Coronary artery (tissue), 2 donors: ENCODE results near the gene TMPRSS13.

ENCODE experiments used
- DNase-seq: peaks from one replicate; pipeline ENCODE4 v3.0.0-alpha.2; 2017; ENCODE audit warnings: low spot score
- H3K27ac ChIP-seq, 2 donors: fragments of 200-600 bp; sonication (generic); one replicate each; pipeline ENCODE4 v1.5.1; 2016 to 2019
- H3K4me3 ChIP-seq: fragments of 200-600 bp; sonication (generic); 2 replicates; pipeline ENCODE4 v1.5.1; 2016; ENCODE audit warnings: mild to moderate bottlenecking, moderate library complexity
- TF ChIP-seq, protein P1 (sequence below): fragments of 200-600 bp; sonication (generic); IDR thresholded peaks from one replicate; pipeline ENCODE4 v1.5.1; 2019; ENCODE audit warnings: antibody characterized with exemption

The TMPRSS13 gene

DNA sequence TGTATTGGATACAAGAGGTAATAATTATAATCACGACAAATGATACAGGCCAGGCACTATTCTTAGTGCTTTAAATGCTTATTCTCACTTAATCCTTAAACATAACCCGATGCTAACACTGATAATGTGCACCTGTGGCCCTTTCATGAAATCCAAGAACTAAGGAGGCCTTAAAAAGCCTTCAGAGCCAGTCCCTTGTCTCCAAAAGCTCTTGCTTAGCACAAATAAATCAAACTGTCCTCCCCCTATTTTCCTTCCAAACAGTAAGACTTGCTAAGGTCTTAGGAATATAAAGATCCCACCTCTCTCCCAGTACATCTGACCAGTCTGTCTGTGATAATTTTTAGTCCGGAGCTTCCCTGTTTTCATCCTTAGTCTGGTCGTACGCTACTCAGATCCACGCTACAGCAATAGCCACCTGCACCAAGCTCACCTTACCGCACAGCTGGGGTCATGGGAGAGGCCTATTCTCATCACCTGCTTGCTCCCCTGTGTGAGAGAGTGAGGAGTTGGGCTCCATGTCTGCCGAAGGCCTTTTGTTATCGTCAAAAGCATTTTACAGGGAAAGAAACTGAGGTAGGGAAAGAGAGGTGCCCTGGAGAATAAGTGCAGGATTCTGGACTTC is 69.6 kb downstream of the TMPRSS13 start:
- DNase-seq = peak; percentile 53
- TF ChIP-seq, protein P1, sequence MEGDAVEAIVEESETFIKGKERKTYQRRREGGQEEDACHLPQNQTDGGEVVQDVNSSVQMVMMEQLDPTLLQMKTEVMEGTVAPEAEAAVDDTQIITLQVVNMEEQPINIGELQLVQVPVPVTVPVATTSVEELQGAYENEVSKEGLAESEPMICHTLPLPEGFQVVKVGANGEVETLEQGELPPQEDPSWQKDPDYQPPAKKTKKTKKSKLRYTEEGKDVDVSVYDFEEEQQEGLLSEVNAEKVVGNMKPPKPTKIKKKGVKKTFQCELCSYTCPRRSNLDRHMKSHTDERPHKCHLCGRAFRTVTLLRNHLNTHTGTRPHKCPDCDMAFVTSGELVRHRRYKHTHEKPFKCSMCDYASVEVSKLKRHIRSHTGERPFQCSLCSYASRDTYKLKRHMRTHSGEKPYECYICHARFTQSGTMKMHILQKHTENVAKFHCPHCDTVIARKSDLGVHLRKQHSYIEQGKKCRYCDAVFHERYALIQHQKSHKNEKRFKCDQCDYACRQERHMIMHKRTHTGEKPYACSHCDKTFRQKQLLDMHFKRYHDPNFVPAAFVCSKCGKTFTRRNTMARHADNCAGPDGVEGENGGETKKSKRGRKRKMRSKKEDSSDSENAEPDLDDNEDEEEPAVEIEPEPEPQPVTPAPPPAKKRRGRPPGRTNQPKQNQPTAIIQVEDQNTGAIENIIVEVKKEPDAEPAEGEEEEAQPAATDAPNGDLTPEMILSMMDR = no peak
- no peak overlapping the region for H3K27ac ChIP-seq
- no peak overlapping the region for H3K4me3 ChIP-seq

DNA sequence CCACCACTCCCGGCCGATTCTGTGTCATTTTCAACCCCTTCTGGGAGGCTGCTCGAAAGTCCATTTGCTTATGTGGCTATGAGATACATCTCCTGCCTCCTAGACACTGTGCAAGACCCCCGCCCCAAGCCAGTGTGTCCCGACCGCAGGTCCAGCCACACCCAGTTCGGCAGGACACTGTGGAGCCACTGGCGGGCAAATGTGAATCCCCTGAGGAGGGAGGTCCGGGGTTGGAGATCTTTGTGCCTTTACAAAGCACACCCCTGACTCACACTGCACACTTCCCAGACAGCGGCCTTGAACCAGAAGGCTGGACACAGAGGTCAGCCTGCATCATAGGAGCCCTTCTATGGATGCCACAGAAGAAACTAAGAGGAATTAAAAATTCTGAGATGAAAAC is 70.1 kb downstream of the TMPRSS13 start:
- TF ChIP-seq, protein P1 = no peak
- Histone ChIP-seq H3K27ac (no peak overlapping the region), H3K4me3 (no peak overlapping the region)
- peak; percentile 29 for DNase-seq

GRCh38 chr11:117857734-117858414 is 71.3 kb downstream of the TMPRSS13 start:
- peak; percentile 40 for DNase-seq
- Histone ChIP-seq H3K4me3 (no peak overlapping the region), H3K27ac (no peak overlapping the region)
- TF ChIP-seq, protein P1 = no peak

DNA sequence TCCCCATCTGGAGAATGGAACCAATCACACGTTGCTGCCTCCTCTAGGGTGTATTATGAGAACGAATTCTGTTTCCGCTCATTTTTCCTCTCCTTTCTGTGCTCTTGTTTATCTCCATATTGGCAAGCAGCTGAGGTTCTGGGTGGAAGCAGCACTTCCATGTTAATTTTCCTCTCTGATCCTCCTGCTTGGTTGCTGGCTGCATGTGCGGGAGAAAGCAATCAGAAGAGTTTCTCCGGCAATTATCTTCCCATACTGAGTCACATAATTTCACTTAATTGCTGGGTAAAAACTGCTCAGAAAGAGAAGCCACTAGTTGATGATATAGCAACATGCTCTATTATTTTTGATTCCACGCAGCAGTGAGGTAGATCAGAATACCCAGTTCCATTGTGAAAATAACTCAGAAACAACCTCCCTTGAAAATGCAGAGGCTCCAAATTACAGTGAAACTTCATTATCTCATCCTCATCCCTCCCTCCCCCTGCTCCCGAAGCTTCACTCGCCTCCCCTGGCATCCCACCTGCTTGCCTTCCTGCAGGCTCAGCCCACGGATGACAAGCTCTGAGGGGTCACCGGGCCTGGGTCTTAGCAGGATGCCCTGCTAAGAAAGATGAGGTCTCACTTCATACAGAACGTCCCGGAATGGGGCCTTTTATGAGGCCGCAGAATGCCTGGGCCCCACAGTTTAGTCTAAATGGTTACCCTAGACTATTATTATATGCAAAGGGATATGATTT is 73.1 kb downstream of the TMPRSS13 start:
- Histone ChIP-seq H3K27ac (no peak overlapping the region), H3K4me3 (no peak overlapping the region)
- DNase-seq = peak; percentile 53
- TF ChIP-seq, protein P1 = no peak

DNA sequence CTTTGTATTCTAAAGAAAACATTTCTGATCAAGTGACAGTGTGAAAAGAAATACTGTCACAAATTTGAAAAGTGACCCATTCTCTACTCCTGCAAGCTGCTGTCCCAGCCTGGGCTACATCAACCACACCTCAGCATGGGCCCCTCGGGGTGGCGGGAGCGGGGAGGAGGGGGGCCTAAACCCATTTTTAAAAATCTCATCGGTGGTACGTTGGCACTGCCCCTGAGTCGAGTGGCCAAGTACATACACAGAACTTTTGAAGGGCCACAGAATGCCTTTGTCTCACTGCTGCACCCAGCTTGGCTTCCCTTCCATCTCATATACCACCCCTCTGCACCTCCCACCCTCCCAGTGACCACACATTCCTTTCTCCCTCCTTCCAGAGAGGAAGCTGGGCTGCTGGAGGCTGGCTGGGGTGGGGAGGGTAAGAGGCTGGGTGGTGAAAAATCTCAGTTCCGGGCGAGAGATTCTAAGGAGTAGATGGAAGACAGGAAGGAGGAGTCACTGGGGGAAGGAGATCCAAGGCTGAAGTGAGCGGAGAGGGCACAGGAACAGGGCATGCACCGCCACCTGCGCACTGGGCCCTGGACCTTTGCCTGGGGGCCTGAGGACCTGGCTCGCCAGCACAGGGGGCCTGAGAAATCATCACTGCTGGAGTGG is 73.9 kb downstream of the TMPRSS13 start:
- peak; percentile 43 for DNase-seq
- H3K27ac ChIP-seq = no peak overlapping the region

GRCh38 chr11:117852309-117852708 is 76.9 kb downstream of the TMPRSS13 start:
- Histone ChIP-seq H3K4me3 (no peak overlapping the region), H3K27ac (no peak overlapping the region)
- DNase-seq = no peak
- TF ChIP-seq, protein P1 = no peak

More for the DNA sequence above, 73.9 kb downstream of the TMPRSS13 start:
- H3K4me3 ChIP-seq = no peak overlapping the region
- TF ChIP-seq, protein P1 = no peak
